GM12801 (cell line): ENCODE results near the gene IFI6.

Experiments
- CTCF ChIP-seq: IDR thresholded peaks from one replicate; pipeline ENCODE4 v1.5.1; 2011; ENCODE audit warnings: control low read depth; ENCODE audit not compliant: insufficient read length; ENCODE audit errors: extremely low read depth

IFI6 gene

GRCh38 chr1:27666294-27666693 is 5.7 kb downstream of the IFI6 start:
- no peak for TF ChIP-seq CTCF

GRCh38 chr1:27665016-27665651 is 6.9 kb downstream of the IFI6 start:
- TF ChIP-seq CTCF = no peak

- TF ChIP-seq CTCF = no peak
These were observed 7.7 kb downstream of the IFI6 start for GRCh38 chr1:27664291-27664690.

GRCh38 chr1:27662707-27663393 is 9.1 kb downstream of the IFI6 start:
- TF ChIP-seq CTCF = no peak

GRCh38 chr1:27662261-27662660 is 9.7 kb downstream of the IFI6 start:
- no peak for TF ChIP-seq CTCF

GRCh38 chr1:27661412-27662075 is 10.4 kb downstream of the IFI6 start:
- TF ChIP-seq CTCF = no peak

- no peak for TF ChIP-seq CTCF
These were observed 11.6 kb downstream of the IFI6 start for GRCh38 chr1:27660300-27660835.
